Stimulated activated CD8-positive, alpha-beta memory T cell treated with anti-CD3 and anti-CD28 coated beads, Interleukin-15, amount 100 ng/mL, for 1 hour (primary cell): Measurements from ENCODE around the gene FLOT1.
A peak's percentile ranks its signal among the peaks of the same experiment; 100 is the strongest.

Source experiments
- DNase-seq: peaks from one replicate; pipeline ENCODE4 v3.0.0-alpha.2; 2020; ENCODE audit warnings: low read depth

FLOT1 gene, protein sequence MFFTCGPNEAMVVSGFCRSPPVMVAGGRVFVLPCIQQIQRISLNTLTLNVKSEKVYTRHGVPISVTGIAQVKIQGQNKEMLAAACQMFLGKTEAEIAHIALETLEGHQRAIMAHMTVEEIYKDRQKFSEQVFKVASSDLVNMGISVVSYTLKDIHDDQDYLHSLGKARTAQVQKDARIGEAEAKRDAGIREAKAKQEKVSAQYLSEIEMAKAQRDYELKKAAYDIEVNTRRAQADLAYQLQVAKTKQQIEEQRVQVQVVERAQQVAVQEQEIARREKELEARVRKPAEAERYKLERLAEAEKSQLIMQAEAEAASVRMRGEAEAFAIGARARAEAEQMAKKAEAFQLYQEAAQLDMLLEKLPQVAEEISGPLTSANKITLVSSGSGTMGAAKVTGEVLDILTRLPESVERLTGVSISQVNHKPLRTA

DNA sequence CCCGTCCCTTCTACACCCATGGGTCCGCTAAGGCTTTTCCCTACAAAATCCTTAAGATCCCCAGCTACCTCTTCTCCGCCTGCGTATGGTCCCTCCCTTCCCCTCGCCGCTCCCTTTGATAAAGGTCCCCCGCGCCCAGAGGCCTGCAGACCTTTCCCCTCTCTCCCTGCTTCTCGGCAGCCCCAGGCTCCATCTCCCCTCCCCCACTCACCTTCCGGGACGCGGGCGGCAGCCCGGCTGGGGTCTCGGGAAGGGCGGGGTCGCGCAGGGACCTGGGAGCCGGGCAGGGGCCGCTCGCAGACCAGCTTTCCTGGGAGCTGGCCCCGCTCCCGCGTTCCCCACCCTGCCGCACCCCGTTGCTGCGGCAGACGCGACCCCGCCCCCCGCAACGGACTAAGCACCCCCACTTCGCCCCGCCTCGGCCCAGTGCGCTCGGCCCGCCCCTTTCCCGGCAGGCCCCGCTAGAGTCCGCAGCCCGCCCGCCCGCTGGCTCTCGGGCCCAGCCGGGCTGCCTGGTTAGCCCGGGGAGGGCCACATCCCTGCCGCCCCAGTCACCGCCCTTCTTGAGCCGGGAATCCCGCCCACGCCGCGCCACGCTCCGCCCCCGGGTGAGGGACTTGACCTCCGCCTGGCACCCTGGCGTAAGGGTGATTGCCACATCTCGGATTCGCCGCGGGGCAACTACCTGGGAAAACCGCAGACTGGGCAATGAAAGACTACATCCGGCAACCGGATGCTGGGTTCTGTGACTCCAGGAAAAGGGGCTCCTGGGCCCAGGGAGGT lies at the start of gene FLOT1:
Gene FLOT1, minus strand, starts transcription at position 372 of the 783 bp plus-strand sequence. CDS start 498 bp downstream, outside the sequence.
- DNase-seq, result peak; percentile 80

DNA sequence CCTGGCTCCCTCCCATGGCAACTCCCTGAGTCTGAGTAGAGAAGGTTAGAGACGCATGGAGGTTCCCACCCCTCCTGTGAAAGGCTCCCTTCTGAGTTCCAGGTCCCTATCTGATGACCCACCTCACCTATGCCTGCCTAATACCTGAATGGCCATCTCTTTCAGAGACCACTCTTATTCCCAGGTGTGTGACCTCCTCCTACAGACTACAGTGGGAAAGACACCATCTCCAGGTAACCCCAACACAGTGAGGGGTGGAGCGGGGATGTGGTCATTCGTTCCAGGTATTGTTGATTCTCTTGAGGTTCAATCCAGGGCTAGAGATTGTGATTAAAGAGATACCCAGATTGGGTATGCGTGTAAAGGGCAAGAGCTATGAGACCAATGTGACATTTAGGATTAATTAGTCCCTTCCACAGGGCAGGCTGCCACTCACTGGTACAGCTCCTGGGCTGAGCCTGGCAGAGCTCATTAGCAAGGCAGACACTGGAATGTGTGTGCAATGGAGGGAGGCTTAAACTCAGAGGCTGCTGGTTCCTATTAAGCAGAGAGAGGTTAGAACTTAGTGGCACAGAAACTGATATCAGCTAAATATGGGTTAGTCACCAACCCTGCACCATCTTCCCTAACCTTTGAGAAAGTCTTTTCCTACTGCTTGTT lies 48.4 kb upstream of the FLOT1 start:
- DNase-seq, result no peak

DNA sequence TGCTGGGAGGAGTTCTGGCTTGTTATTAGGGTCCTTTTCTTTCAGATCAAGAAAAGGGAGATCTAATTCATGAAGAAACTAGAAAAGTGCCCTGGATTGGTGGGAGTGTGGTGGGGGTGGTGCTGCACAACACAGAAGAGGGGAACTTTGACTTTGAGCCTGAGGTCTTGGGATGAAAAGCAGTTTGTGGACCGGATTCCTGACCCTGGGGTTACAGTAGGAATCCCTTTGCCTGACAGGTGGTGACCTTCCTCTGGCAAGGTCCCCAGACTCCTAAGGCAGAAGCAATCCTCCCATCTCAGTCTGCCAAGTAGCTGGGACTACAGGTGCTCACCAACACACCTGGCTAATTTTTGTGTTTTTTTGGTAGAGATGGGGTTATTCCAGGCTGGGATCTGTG lies 47.1 kb upstream of the FLOT1 start:
- DNase-seq, result no peak

DNA sequence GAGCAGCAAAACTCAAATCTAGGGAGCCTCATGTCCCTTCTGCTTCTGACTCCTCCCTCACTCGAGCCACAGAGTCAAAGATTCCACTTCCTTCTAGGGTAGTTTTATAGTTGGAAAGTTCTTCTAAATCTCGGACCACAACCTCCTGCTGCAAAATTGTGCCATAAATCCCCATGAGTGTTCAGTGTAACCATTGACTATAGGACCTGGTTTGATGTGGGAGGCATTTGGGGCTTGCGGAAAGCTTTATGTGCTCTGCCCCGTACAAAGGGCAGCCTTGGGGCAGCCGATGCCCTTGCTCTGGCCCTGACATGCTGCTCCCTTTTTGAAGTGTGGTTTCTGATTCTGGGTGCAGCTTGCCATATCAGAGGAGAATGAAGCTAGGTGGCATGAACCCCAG lies 45.5 kb upstream of the FLOT1 start:
- DNase-seq, result no peak

DNA sequence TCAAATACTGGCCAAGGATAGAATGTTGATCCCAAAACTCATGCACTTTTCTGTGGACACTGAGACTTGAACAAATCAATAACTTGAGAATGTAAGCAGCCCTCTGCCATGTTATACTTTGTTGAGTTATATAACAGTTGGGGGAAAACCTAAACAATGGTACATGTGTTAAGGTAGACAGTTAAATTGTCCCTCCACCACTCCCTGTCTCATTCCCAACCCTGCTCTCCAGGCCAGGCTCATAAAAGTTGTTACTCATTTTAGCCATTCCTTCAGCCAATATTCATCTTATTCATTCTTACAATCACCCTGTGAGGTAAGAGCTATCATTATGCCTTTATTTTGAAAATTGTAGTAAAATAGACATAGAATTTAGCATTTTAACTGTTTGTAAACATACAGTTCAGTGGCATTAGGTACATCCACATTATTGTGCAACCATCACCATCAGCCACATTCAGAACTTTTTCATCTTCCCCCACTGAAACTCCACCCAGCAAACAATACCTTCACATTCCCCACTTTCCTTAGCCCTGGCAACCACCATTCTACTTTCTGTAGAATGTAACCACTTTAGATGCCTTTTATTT lies 40.0 kb upstream of the FLOT1 start:
- no peak for DNase-seq

DNA sequence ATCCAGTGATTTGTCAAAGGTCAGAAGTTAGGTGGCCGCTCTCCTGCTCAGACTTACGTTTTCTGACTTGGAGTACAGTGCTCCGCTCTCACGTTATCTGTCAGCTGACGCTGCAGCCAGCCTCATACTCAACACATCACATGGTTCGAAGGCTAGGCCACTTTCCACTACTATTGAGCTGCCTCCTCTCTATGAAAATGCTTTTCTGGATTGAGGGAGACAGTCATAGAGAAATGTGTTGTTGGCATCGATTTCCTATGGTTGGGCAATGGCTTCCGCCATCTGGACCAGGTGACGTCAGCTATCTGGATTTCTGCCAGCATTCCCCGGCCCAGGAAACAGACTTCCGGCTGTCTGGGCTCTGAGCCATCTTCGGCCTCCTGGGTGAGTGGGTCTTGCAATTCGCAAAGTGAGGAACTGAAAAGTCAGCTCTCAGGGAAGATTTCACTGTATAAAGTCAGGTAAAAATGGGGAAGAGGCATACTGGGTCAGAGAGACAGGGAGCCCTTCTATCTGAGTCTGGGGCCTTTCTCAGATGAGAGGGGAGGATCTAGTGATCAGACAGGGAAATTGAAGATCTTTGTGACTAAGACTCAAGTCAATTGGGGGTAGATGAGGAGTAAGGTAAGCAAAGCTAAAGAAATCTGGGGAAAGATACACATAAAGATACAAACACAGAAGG lies 39.4 kb upstream of the FLOT1 start:
- no peak for DNase-seq

DNA sequence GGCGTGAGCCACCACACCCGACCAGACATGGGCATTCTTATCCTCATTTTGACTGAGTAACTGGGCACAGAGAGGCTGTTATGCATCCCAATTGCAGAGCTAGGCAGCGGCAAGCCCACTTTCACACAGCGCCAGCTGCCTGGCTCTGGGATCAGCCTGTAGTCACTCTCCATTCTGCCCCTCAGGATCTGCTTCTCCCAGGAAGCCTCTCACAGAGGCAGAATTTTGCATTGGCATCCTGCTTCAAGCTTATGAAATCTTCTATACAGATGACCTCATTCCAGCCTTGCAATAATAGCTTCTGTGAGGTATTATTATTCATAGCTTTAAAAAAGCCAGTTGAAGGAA lies 38.9 kb upstream of the FLOT1 start:
- no peak for DNase-seq

DNA sequence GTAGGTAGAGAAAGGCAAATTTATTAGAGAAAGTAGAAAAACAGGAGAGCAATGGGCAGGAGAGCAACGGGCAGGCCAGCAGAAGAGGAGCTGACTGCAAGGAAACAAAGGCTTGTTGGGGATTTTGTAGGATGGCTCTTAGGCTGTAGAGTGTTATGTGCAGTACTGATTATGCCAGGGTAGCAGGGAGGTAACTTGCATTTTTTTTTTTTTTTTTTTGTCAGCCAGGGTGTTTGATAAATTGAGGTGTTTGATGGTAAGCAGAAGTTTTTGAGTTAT lies 38.1 kb upstream of the FLOT1 start:
- no peak for DNase-seq

DNA sequence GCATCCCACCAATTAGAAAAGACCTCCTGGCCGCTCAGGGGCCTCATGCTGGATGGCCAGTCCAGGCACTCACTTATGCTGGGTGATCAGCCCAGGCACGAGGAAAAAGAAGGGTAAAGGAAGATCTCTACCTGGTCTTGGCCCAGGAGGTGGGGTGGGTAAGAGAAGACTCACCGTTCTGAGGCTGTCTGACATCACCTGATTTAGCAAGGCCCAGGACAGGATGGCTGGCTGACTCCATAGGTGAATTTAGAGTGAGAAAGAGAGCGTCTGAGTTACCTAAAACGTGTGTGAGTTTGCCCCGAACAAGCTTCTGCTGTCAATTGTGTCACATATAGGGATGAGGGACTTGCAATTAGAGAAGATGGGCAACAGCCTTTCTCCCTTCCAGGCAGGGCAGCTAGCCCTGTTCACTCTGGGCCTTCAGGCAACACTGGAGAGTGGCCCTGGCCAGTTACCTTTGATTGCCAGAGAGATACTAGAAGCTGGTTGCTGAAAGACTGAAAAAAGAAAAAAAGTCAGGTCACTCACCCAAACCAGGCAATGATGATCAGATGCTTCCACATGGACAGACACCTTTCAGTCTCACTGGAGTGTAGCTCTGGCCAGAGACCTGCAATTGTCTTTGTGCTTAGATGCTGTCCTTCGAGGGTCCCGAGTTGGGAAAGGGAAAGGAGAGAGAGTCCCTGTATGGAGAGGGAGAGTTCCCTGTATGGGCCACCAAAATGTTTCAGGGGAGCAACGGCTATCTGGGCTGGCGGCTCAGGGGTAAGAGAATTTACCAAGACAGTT lies 37.6 kb upstream of the FLOT1 start:
- DNase-seq, result no peak

DNA sequence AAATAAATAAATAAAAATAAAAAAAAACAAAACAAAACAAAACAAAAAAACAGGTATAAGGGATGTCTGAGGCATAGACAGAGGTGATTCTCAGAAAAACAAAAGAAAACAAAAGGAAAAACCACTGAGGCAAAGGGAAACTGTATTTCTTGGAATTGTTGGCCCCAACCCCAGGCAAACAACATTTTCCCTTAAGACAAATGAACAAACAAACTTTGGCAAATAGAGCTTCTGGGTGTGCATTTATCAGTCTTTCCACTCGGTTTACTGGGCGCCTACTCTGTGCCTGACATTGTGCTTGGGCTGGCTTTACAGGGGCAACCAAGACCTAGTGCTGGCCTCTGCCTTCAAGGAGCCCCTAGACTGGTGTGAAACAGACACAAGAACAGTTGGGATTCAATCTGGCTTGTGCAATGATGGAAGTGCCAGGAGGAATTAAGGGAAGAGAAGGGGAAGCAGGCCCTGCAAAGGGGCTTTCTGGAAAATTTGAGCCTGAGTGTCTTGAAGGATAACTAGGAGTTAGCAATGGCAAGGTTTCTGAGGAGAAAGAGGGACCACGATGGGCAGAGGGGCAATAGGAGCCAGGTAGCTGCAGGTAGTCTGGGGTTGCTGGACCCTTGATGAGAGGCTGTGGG lies 35.6 kb upstream of the FLOT1 start:
- no peak for DNase-seq

DNA sequence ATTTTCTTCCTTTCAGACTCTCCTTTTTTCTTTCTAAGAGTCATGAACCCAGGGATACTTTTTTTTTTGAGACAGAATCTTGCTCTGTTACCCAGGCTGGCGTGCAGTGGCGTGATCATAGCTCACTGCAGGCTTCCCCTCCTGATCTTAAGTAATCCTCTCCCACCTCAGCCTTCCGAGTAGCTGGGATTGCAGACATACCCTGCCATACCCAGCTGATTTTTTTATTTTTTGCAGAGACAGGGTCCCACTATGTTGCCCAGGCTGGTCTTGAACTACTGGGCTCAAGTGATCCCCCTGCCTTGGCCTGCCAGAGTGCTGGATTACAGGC lies 34.6 kb upstream of the FLOT1 start:
- DNase-seq, result no peak

DNA sequence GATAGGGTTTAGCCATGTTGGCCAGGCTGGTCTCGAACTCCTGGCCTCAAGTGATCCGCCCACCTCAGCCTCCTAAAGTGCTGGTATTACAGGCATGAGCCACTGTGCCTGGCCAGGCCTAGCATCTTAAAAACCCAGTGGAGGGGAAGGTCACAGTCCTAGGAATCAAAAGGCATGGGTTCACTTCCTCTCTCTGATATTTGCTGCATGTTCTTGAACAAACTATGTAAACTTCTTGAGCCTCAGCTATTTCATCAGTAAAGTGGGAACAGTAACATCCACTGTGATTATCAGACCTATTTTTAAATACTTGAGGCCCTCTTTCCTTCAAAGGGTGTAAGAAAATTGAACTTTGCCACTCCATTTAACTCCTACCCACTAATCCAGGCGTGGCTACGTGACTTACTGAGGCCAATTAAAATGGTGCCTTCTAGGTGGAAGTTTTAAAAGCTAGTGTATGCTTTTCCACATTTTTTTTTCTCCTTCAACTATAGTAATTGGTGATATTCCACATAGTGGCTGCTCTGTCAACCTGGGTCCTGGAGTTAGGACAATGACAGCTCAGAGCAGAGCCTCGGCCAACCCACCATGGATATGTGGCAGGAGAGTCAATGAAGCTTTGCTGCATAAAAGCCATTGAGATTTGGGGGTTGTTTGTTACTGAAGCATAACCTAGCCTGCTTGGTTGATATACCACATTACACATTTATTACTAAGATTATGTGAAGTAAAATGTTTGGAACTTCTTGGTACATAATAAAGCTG lies 34.1 kb upstream of the FLOT1 start:
- no peak for DNase-seq

DNA sequence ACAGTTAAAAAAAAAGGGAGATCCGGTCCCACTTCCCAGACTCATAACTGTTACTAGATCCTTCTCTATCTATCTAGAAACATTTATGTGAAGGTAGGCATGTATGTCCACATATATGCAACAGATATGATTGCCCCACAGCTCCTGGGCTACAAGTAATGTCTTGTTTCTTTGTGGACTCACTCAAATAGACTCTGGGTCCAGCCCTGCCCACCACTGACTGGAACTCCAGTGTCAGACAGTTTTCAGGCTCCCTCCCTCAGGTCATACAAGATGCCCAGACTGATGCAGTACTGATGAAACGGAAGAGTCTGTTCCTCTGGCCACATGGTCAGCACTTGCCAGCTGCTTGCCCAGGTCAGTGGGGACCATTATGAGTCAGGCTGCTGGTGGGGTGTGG lies 32.6 kb upstream of the FLOT1 start:
- DNase-seq, result no peak

DNA sequence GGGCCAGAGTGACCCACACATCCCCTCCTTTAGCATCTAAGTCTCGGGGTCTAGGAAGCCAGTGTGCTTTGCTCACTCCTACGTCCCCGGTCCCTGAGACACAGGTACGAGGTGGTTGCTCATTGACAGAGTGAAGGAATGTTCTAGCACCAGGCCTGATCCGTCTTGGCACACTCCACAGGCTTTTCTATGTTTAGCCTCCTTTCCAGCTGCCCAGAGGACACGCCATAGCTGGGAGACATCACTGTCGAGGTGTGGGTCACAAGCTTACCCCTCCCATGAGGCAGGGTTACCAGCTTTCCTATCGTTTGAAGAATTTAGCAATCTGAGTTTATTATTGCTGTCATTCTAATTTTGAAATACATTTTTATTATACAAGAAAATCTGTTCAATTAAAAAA lies 32.2 kb upstream of the FLOT1 start:
- no peak for DNase-seq

DNA sequence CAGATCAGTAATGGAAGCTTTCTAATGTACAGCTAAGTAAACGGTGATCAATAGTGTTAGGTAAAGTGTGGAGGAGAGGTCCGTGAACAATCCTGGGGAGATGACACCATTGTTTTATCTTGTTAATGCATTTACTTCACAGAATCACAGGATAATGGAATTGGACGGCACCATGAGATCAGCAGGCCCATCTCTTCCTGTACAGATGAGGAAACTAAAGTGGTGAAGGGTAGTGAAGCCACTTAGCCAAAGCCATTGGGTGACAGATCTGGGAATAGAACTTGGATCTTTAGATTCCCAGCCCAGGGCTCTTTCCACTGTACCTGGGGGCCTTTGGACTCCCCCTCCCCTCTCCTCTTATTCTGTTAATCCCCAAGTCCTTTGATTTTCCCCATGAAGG lies 28.1 kb upstream of the FLOT1 start:
- no peak for DNase-seq

DNA sequence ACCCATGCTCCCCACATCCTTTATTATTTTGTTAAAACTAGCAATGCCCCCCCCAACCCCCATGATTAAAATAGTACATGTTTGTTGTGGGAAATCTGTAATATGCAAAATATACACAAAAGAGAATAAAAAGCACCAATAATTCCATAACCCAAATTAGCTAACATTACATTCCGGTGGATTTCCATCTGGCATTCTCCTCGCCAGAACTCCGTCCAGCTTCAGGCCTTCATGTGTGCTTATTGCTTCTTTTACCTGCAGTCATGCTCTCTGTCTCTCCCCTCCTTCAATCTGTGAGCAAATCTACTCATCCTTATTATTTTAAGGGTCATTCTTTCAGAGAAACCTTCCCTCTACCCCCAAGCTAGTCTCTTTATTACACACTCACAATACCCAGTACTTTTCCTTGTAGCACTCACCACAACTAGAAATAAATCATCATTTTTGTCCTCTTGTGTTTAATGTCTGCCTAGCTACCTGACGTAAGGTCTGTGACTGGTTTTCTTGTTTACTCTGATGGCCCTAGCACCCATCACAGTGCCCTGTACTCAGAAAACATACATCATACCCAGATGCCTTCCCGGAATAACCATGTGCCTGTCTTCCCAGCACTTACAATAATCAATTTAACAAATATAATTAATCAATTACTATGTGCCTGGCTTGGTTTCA lies 27.5 kb upstream of the FLOT1 start:
- DNase-seq, result no peak

DNA sequence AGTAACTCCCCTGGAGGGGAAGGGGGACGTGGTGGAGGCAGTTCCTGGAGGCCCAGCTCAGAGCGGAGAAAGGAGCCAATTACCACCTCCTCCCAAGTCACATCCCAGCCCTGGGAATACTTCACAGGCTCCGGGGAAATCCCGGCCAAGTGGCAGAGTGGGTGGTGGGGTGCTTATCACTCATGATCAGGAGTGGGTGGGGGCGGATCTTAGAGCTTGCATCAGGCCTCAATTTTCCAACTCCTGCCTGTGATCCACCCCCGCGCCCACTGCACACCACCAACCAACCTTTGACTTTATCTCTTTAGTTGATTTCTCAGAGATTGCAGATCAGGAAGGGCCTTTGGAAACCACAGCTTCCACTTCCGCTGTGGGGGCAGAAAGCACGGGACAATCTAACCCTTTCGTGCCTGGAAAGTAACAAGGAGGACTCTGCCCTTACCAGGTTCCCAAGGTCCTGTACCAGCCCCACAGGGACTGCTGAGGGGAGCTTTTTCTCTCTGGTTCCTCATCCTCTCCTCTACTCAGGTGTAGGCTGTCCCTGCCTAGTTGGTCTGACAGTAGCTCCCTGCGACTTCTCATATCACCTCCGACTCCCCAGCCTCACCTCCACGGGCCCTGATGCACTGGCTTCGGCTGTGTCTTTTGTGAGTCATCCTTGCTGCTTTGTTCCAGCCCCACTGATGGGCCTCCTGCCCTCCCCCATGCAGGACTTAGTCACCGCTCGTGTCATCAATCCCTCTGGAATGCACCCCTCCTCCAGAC lies 26.8 kb upstream of the FLOT1 start:
- DNase-seq, result peak; percentile 49

DNA sequence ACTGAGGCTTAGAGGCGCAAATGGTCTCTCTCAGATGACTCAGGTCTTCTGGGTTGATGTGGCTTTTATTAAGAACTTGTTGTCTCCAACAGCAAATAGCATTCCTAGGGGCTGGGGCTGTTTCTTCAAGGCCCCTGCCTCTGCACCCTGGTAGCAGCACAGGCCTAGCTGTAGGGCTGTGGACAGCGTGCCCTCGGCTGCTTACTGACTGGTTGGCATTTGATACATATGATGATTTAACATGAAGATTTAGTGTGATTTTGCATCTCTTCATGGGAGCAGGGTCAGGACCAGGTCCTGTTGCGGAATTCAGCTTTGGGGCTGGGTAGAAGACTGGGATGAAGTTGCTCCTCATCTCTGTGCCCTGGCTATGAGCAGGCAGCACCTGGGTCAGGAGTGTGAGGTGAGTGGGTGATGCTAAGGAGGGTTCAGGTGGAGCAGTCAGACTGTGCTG lies 26.2 kb upstream of the FLOT1 start:
- DNase-seq, result no peak

DNA sequence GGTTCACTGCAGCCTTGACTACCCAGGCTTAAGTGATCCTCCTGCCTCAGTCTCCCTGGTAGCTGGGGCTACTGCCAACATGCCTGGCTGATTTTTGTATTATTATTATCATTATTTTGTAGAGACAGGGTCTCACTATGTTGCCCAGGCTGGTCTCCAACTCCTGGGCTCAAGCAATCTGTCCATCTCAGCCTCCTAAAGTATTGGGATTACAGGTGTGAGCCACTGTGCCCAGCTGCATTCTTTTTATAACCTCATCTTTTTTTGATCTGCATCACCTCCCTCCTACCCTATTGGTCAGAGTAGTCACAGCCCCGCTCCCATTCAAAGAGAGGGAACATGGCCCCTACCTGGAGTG lies 25.4 kb upstream of the FLOT1 start:
- no peak for DNase-seq
